GM12801 (cell line): ENCODE measurements around the gene NT5C2.

Experiments
- TF ChIP-seq, protein P1 (sequence below): IDR thresholded peaks from one replicate; pipeline ENCODE4 v1.5.1; 2011; ENCODE audit warnings: control low read depth; ENCODE audit not compliant: insufficient read length; ENCODE audit errors: extremely low read depth

Gene NT5C2

DNA sequence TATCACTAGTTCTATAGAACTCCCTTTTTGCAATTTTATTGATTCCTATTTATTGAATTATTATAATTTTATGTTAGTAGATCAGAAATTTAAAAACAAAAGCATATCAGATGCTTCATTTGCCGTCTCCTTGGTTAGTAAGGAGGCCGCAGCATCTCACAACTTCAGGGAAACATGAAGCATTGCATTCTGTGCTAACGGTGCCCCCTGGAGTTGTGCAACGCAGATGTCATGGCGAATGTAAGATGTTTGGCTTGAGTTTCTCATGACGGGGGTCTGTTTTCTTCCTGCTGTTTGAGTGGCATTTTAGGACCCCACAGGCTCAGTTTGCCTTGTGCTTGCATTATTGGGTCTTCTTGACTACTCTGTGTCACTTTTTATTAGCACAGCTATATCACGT is 150.2 kb downstream of the NT5C2 start:
- TF ChIP-seq, protein P1, sequence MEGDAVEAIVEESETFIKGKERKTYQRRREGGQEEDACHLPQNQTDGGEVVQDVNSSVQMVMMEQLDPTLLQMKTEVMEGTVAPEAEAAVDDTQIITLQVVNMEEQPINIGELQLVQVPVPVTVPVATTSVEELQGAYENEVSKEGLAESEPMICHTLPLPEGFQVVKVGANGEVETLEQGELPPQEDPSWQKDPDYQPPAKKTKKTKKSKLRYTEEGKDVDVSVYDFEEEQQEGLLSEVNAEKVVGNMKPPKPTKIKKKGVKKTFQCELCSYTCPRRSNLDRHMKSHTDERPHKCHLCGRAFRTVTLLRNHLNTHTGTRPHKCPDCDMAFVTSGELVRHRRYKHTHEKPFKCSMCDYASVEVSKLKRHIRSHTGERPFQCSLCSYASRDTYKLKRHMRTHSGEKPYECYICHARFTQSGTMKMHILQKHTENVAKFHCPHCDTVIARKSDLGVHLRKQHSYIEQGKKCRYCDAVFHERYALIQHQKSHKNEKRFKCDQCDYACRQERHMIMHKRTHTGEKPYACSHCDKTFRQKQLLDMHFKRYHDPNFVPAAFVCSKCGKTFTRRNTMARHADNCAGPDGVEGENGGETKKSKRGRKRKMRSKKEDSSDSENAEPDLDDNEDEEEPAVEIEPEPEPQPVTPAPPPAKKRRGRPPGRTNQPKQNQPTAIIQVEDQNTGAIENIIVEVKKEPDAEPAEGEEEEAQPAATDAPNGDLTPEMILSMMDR, result no peak

DNA sequence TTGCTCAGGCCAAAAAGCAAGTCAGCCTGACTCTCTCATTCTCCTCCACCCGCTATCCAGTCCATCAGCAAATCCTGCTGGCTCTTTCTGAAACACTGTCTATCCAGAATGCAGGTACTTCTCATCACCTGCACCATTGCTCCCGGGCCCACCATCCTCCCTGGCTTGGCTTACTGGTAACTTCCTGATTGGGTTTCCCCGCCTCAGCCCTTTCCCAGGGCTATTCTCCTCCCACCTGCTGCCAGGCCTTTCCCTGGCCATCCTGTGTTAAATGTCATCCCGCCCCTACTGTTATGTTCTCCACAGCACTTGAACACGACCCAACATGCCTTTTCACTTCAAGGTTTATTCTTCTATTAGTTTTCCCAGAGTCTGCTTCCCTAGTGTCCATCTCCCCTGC is 150.9 kb downstream of the NT5C2 start:
- TF ChIP-seq, protein P1, result no peak

DNA sequence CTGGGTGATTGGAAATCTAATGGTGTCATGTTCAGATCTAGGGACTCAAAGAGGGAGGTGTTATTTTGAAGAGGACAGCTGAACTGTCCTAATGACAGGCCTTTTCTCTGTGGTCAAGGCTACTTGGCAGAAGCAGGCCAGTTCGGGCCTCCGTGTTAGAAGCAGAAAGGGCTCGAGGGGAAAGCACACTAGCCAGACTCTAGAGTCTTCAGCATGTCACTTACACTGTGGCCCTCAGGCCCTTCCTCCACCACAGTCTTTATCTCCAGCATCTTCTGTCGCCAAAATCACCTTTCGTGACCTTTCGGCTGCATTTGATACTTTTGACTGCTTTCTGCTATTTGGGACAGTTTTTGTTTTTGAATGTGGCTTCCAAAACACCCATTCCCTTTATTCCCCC is 151.7 kb downstream of the NT5C2 start:
- TF ChIP-seq, protein P1, result no peak

DNA sequence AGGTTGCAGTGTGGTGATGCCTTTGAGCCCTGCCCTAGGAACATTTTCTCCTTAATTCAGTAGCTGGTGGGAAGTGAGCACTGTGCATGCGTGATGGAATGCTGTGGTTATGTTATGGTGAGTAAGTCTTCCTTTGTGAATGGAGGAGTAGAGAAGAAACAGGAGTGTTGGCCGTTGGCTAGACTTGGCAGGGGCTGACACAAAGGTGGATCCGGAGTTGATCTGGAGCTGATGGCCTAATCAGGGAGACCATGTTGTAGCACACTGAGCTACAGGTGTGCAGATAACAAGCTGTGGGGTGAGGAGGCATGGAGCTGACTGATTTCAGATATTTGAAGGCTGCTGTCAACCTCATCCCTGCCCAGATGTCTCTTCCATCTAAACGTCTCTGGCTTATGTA is 152.7 kb downstream of the NT5C2 start:
- TF ChIP-seq, protein P1, result no peak

DNA sequence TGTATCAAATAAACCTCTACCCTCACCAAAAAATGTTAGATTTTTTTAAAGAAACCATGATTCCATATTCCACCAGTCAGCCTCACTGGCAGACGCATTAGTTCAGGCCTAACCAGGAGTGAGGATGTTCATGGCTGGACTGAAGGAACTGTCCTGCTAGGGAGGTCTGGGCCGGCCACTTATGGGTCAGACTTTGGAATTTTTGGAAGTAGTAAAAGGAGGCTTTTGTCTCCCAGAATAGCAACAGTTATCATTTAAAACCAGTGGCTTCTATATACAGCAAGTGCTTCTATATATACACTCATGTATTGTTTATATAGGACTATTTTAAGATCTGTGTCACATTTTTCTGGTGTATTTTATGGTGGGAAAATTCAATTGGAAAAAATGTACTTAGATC is 154.5 kb downstream of the NT5C2 start:
- TF ChIP-seq, protein P1, result no peak
